ENCODE data around the gene XPO1. TPM values are rescaled to one million over a fixed set of nuclear protein-coding genes. Genes with fewer than 3 reads are reported as not detected.

Gene XPO1
- polyA plus RNA-seq, 3 donors: 19.0 to 36.4 (median 20.9) TPM

DNA sequence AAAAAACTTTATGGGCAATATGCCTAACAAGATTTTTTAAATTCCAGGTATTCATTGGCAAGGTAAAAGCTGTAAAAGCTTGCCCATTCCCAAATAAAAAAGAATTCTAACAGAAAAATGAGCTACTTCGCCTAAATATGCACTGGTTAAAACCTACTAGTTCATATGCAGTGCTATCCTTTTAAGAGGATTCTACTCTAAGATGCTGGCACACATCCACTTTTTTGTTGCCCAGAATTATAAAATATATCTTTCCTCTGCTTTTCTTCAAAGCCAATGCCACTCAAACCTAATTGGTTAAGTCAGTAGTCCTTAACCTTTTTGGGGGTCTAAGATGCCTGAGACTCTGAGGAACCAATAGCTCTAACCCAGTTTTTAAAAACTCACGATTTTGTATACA, 3.2 kb downstream of the XPO1 start:
- Histone ChIP-seq H4K20me1 (ENCODE audit: insufficient read depth, low read length) (peaks cover 70% of the 10 kb centered on the region), H2AFZ (ENCODE audit: insufficient read depth, low read depth, low read length, poor library complexity, severe bottlenecking) (no peak overlapping the region), H3K27ac (ENCODE audit: low read depth in 1 of 2, low read length in 2 of 2) (peak overlapping the region in 1 of 2 donors; percentile 99), H3K9ac (ENCODE audit: insufficient read depth, low read length, poor library complexity, severe bottlenecking) (no peak overlapping the region), H3K9me3 (replicated peaks in 1 of 2; ENCODE audit: control insufficient read depth in 1 of 2, insufficient read depth in 1 of 2, low read length in 2 of 2) (no peaks in the 10 kb centered on the region), H3K4me1 (ENCODE audit: control insufficient read depth in 1 of 2, insufficient read depth in 2 of 2, low read length in 2 of 2) (peaks cover 21 to 32% of the 10 kb centered on the region in 2 donors), H3K4me3 (replicated peaks in 1 of 3; ENCODE audit: low read depth in 2 of 3, low read length in 3 of 3) (peak overlapping the region in 1 of 3 experiments; percentile 98), H3K4me2 (replicated peaks; ENCODE audit: extremely low read depth, low read length, poor library complexity, severe bottlenecking) (peak overlapping the region; percentile 90), H3K27me3 (ENCODE audit: control insufficient read depth in 2 of 2, insufficient read depth in 2 of 2, low read length in 2 of 2) (no peaks in the 10 kb centered on the region), H3K79me2 (ENCODE audit: insufficient read depth, low read length) (peaks cover 82% of the 10 kb centered on the region), H3K36me3 (replicated peaks in 1 of 2; ENCODE audit: control insufficient read depth in 1 of 2, insufficient read depth in 2 of 2, low read length in 2 of 2) (peaks cover 8 to 14% of the 10 kb centered on the region in 2 donors)
- 80% methylated on average over 1 of the region's 2 CpGs for WGBS (ENCODE audit: insufficient coverage)
- no peak for DNase-seq
- H3K27ac Mint-ChIP-seq: peak overlapping the region in 3 of 7 donors; percentile 15 to 50 (median 32)
- intact Hi-C loops (cut with micrococcal nuclease): loop anchor here (5.0 to 10.0 kb wide), 7 partner anchors 63 to 1000 kb away; partner anchors contain the start of genes B3GNT2 (in 1 of the 2), FAM161A (in 1 of the 2) and USP34 (in 1 of the 2)
- H3K9me3 Mint-ChIP-seq: no peaks in the 10 kb centered on the region
- peak overlapping the region; percentile 39 to 93 for H3K4me3 Mint-ChIP-seq
- peaks cover 31% of the 10 kb centered on the region for H3K4me1 Mint-ChIP-seq
- peaks cover 0 to 2% (median 0%) of the 10 kb centered on the region in 3 donors for H3K27me3 Mint-ChIP-seq (ENCODE audit: low read depth in 3 of 3)
- peaks cover 5 to 15% of the 10 kb centered on the region in 2 donors for H3K36me3 Mint-ChIP-seq
- TF ChIP-seq, protein P1, sequence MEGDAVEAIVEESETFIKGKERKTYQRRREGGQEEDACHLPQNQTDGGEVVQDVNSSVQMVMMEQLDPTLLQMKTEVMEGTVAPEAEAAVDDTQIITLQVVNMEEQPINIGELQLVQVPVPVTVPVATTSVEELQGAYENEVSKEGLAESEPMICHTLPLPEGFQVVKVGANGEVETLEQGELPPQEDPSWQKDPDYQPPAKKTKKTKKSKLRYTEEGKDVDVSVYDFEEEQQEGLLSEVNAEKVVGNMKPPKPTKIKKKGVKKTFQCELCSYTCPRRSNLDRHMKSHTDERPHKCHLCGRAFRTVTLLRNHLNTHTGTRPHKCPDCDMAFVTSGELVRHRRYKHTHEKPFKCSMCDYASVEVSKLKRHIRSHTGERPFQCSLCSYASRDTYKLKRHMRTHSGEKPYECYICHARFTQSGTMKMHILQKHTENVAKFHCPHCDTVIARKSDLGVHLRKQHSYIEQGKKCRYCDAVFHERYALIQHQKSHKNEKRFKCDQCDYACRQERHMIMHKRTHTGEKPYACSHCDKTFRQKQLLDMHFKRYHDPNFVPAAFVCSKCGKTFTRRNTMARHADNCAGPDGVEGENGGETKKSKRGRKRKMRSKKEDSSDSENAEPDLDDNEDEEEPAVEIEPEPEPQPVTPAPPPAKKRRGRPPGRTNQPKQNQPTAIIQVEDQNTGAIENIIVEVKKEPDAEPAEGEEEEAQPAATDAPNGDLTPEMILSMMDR (IDR thresholded peaks at IDR 0.05): no peak

DNA sequence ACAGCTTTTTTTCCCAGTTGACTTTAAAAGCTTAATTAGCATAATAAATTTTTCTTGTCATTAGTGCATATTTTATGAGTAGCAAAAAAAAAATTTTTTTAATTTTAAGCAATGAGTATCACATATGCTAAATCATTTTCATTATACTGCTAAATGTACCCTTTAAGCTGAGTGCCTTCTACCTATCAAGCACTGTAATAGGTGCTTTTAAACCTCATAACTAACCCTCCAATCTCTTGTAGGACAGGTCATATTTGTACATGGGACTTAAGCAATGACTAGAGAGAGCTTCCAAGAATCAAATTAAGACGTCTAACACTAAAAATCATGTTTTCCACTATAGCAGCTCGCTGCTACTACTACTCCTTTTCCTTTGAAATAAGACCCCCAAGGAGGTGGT, 7.4 kb downstream of the XPO1 start:
- H3K9ac ChIP-seq (ENCODE audit: insufficient read depth, low read length, poor library complexity, severe bottlenecking): no peak overlapping the region
- Mint-ChIP-seq H3K27me3 (ENCODE audit: low read depth in 3 of 3) (peaks cover 0 to 2% (median 0%) of the 10 kb centered on the region in 3 donors), H3K9me3 (no peaks in the 10 kb centered on the region), H3K27ac (peak overlapping the region in 2 of 7 donors; percentile 35 to 46), H3K36me3 (peaks cover 10 to 40% of the 10 kb centered on the region in 2 donors), H3K4me1 (peaks cover 16% of the 10 kb centered on the region), H3K4me3 (no peak overlapping the region)
- peaks cover 100% of the 10 kb centered on the region for H3K79me2 ChIP-seq (ENCODE audit: insufficient read depth, low read length)
- H3K9me3 ChIP-seq (replicated peaks in 1 of 2; ENCODE audit: control insufficient read depth in 1 of 2, insufficient read depth in 1 of 2, low read length in 2 of 2): no peaks in the 10 kb centered on the region
- H3K27me3 ChIP-seq (ENCODE audit: control insufficient read depth in 2 of 2, insufficient read depth in 2 of 2, low read length in 2 of 2): no peaks in the 10 kb centered on the region
- WGBS (ENCODE audit: insufficient coverage): 50% methylated on average over 1 of the region's 2 CpGs
- H3K36me3 ChIP-seq (replicated peaks in 1 of 2; ENCODE audit: control insufficient read depth in 1 of 2, insufficient read depth in 2 of 2, low read length in 2 of 2): peaks cover 10 to 39% of the 10 kb centered on the region in 2 donors
- H3K4me2 ChIP-seq (replicated peaks; ENCODE audit: extremely low read depth, low read length, poor library complexity, severe bottlenecking): no peak overlapping the region
- intact Hi-C loops (cut with micrococcal nuclease): loop anchor here (10.0 kb wide), 5 partner anchors 106 to 996 kb away; partner anchors contain the start of genes B3GNT2 (in 1 of the 2) and FAM161A (in 1 of the 2)
- peaks cover 97% of the 10 kb centered on the region for H4K20me1 ChIP-seq (ENCODE audit: insufficient read depth, low read length)
- peaks cover 6 to 18% of the 10 kb centered on the region in 2 donors for H3K4me1 ChIP-seq (ENCODE audit: control insufficient read depth in 1 of 2, insufficient read depth in 2 of 2, low read length in 2 of 2)
- DNase-seq: no peak
- peak overlapping the region in 1 of 2 donors; percentile 44 for H3K27ac ChIP-seq (ENCODE audit: low read depth in 1 of 2, low read length in 2 of 2)
- no peak overlapping the region for H2AFZ ChIP-seq (ENCODE audit: insufficient read depth, low read depth, low read length, poor library complexity, severe bottlenecking)
- TF ChIP-seq, protein P1 (IDR thresholded peaks at IDR 0.05): no peak
- H3K4me3 ChIP-seq (replicated peaks in 1 of 3; ENCODE audit: low read depth in 2 of 3, low read length in 3 of 3): no peak overlapping the region
